HEK293T (cell line): ENCODE results near the gene CRADD.

ENCODE experiments used
- CTCF ChIA-PET: fragments of 350-600 bp; formaldehyde crosslinking; extraction: SDS; loops from one replicate; lab custom pipeline; 2021; ENCODE audit warnings: antibody characterized with exemption, inconsistent platforms; lab: Yijun Ruan, JAX
- POLR2A ChIA-PET: fragments of 350-600 bp; formaldehyde crosslinking; extraction: SDS; loops from one replicate; lab custom pipeline; 2020; ENCODE audit warnings: antibody characterized with exemption, inconsistent platforms; lab: Yijun Ruan, JAX
- DNase-seq: peaks from one replicate; pipeline ENCODE4 v3.0.0; 2012; ENCODE audit warnings: mixed read lengths; ENCODE audit errors: extremely low spot score
- ARNT ChIP-seq: fragments of 450-650 bp; IDR thresholded peaks from 2 replicates; pipeline ENCODE4 v1.6.1; 2017; ENCODE audit warnings: mild to moderate bottlenecking
- BHLHE40 ChIP-seq: fragments of 450-650 bp; IDR thresholded peaks from 2 replicates; pipeline ENCODE4 v1.6.1; 2016; ENCODE audit warnings: mild to moderate bottlenecking, moderate library complexity, borderline replicate concordance
- CTBP1 ChIP-seq: fragments of 450-650 bp; IDR thresholded peaks from 2 replicates; pipeline ENCODE4 v1.6.1; 2016; ENCODE audit warnings: borderline replicate concordance
- ELF4 ChIP-seq: fragments of 450-650 bp; IDR thresholded peaks from 2 replicates; pipeline ENCODE4 v1.6.1; 2017; ENCODE audit warnings: antibody characterized with exemption
- FOXA1 ChIP-seq: fragments of 450-650 bp; IDR thresholded peaks from 2 replicates; pipeline ENCODE4 v1.6.1; 2016; ENCODE audit warnings: mild to moderate bottlenecking
- FOXK2 ChIP-seq: fragments of 450-650 bp; IDR thresholded peaks from 2 replicates; pipeline ENCODE4 v1.6.1; 2016; ENCODE audit warnings: mild to moderate bottlenecking
- FOXM1 ChIP-seq: fragments of 450-650 bp; IDR thresholded peaks from 2 replicates; pipeline ENCODE4 v1.6.1; 2017; ENCODE audit warnings: mild to moderate bottlenecking, borderline replicate concordance
- HDGF ChIP-seq: fragments of 450-650 bp; IDR thresholded peaks from 2 replicates; pipeline ENCODE4 v1.6.1; 2017; ENCODE audit warnings: antibody characterized with exemption, borderline replicate concordance
- L3MBTL2 ChIP-seq: fragments of 450-650 bp; conservative IDR thresholded peaks from 2 replicates; pipeline ENCODE4 v1.6.1; 2016; ENCODE audit warnings: mild to moderate bottlenecking
- LEF1 ChIP-seq: fragments of 450-650 bp; IDR thresholded peaks from 2 replicates; pipeline ENCODE4 v1.6.1; 2017; ENCODE audit warnings: mild to moderate bottlenecking, borderline replicate concordance
- NFRKB ChIP-seq: fragments of 450-650 bp; IDR thresholded peaks from 2 replicates; pipeline ENCODE4 v1.6.1; 2016; ENCODE audit warnings: mild to moderate bottlenecking, moderate library complexity
- PKNOX1 ChIP-seq: fragments of 450-650 bp; IDR thresholded peaks from 2 replicates; pipeline ENCODE4 v1.6.1; 2016
- SP1 ChIP-seq: fragments of 450-650 bp; IDR thresholded peaks from 2 replicates; pipeline ENCODE4 v1.6.1; 2017
- SUZ12 ChIP-seq: fragments of 450-650 bp; IDR thresholded peaks from 2 replicates; pipeline ENCODE4 v1.6.1; 2016; ENCODE audit warnings: mild to moderate bottlenecking
- TARDBP ChIP-seq: fragments of 450-650 bp; IDR thresholded peaks from 2 replicates; pipeline ENCODE4 v1.6.1; 2016
- ZNF384 ChIP-seq: fragments of 450-650 bp; IDR thresholded peaks from 2 replicates; pipeline ENCODE4 v1.6.1; 2016

CRADD gene

GRCh38 chr12:93886533-93887511 lies 209.6 kb downstream of the CRADD start:
- ChIA-PET CTCF (interaction anchor here (1.1 kb wide), 1 partner anchor 9 kb away, joined by 3 read pairs; no protein-coding TSS in a partner anchor), POLR2A (interaction anchor here (1.3 kb wide), 1 partner anchor 84 kb away, joined by 3 read pairs; no protein-coding TSS in a partner anchor)
- DNase-seq: peak; percentile 71
- no peak for TF ChIP-seq SP1
- TF ChIP-seq PKNOX1: peak; percentile 95
- TF ChIP-seq FOXM1: no peak
- TF ChIP-seq ELF4: no peak
- TF ChIP-seq ZNF384: no peak
- no peak for TF ChIP-seq LEF1
- peak; percentile 60; the same call in 1 of the 2 replicates for TF ChIP-seq ARNT
- TF ChIP-seq CTBP1: peak; percentile 91

- POLR2A ChIA-PET: no interaction called here
- no peak for DNase-seq
- TF ChIP-seq CTBP1 (no peak), NFRKB (no peak), FOXM1 (no peak), HDGF (no peak), BHLHE40 (no peak), TARDBP (no peak), L3MBTL2 (no peak), SUZ12 (no peak), FOXA1 (no peak), ARNT (no peak), PKNOX1 (no peak), SP1 (no peak), FOXK2 (no peak), ELF4 (no peak), LEF1 (no peak), ZNF384 (no peak)
- CTCF ChIA-PET: no interaction called here
Observed at GRCh38 chr12:93888964-93889363, 211.8 kb downstream of the CRADD start.

DNA sequence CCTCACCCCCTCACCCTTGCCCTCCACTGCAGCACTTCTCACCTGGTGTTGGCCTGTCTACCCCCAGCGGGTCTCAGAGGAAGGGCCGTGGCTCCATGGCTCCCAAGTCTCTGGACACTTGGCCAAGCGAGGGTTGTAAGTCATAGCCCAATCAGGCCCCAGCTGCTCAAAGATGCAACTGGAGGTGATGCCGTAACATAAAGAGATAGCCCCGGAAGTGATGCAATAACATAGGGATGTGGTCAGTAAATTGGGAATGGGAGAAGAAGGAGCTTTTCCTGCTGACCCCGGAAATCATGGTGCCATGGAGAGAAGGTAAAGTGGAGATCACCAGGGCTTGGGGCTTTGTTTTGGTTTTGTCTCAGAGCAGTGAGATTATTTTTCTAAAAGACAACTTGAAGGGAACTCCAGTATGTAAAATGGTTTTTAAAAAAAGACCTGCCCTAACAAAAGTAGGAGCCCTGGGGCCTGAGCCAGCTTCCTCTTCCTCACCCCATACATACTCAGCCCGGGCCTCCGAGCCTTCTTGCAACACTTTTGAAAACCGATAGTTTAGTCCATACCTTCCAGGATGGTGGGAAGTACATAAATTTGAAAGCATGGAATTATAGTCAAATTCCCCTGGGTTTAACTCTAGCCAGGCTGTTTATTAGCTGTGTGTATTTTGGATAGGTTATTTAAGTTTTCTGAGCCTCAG lies 212.5 kb downstream of the CRADD start:
- POLR2A ChIA-PET: no interaction called here
- DNase-seq: no peak
- CTCF ChIA-PET: no interaction called here
- no peak for TF ChIP-seq NFRKB
- no peak for TF ChIP-seq ELF4

- ChIA-PET POLR2A (no interaction called here), CTCF (no interaction called here)
- no peak for DNase-seq
- TF ChIP-seq LEF1 (no peak), HDGF (no peak), BHLHE40 (no peak), FOXA1 (no peak), CTBP1 (no peak), TARDBP (no peak), ELF4 (no peak), NFRKB (no peak), ZNF384 (no peak), SP1 (no peak), ARNT (no peak), L3MBTL2 (no peak), PKNOX1 (no peak), SUZ12 (no peak), FOXM1 (no peak), FOXK2 (no peak)
Observed at GRCh38 chr12:93892423-93893268, 215.5 kb downstream of the CRADD start.

GRCh38 chr12:93894391-93895088 lies 217.4 kb downstream of the CRADD start:
- ChIA-PET CTCF (interaction anchor here (0.6 to 1.3 kb wide), 3 partner anchors 40 to 208 kb away, joined by 3 to 5 read pairs (median 3); no protein-coding TSS in a partner anchor), POLR2A (no interaction called here)
- no peak for TF ChIP-seq SUZ12
- TF ChIP-seq ZNF384: no peak
- TF ChIP-seq FOXA1: no peak
- no peak for TF ChIP-seq LEF1
- TF ChIP-seq SP1: no peak
- no peak for TF ChIP-seq BHLHE40
- no peak for TF ChIP-seq ARNT
- TF ChIP-seq NFRKB: no peak
- no peak for TF ChIP-seq PKNOX1
- no peak for TF ChIP-seq L3MBTL2
- TF ChIP-seq HDGF: no peak
- TF ChIP-seq TARDBP: no peak
- no peak for TF ChIP-seq FOXK2
- no peak for TF ChIP-seq FOXM1
- TF ChIP-seq CTBP1: no peak
- no peak for TF ChIP-seq ELF4
- no peak for DNase-seq
